Endodermal cell (in vitro differentiated cells): Measurements from ENCODE around the gene YJU2. TPM values are rescaled to one million over a fixed set of nuclear protein-coding genes. Genes with fewer than 3 reads are reported as not detected.

Experiments used
- DNase-seq: peaks from one replicate; pipeline ENCODE4 v3.0.0-alpha.2; 2017
- H3K27ac ChIP-seq: 2 replicates; pipeline ENCODE4 v1.5.1; 2013; ENCODE audit warnings: mild to moderate bottlenecking, low read depth, low read length, moderate library complexity
- H3K27me3 ChIP-seq: 2 replicates; pipeline ENCODE4 v1.6.1; 2013; ENCODE audit warnings: mild to moderate bottlenecking, low read length, moderate library complexity; ENCODE audit not compliant: insufficient read depth, control insufficient read depth, poor library complexity, severe bottlenecking
- H3K36me3 ChIP-seq: 2 replicates; pipeline ENCODE4 v1.7.0; 2013; ENCODE audit warnings: mild to moderate bottlenecking, low read length, moderate library complexity; ENCODE audit not compliant: control insufficient read depth, insufficient read depth
- H3K4me1 ChIP-seq: one replicate; pipeline ENCODE4 v1.7.0; 2013; ENCODE audit warnings: low read length; ENCODE audit not compliant: control insufficient read depth, insufficient read depth
- H3K4me3 ChIP-seq: 2 replicates; pipeline ENCODE4 v1.5.1; 2013; ENCODE audit warnings: mild to moderate bottlenecking, low read length, moderate library complexity
- H3K9ac ChIP-seq: 2 replicates; pipeline ENCODE4 v1.6.1; 2013; ENCODE audit warnings: mild to moderate bottlenecking, low read length, moderate library complexity; ENCODE audit not compliant: poor library complexity, severe bottlenecking; ENCODE audit errors: extremely low read depth
- H3K9me3 ChIP-seq: 2 replicates; pipeline ENCODE4 v1.6.1; 2013; ENCODE audit warnings: mild to moderate bottlenecking, low read length, moderate library complexity; ENCODE audit not compliant: control insufficient read depth
- H3K27ac Mint-ChIP-seq: 2 replicates; pipeline ENCODE4 v1.8.0; 2020; ENCODE audit warnings: mixed read lengths
- H3K27me3 Mint-ChIP-seq: 2 replicates; pipeline ENCODE4 v1.8.0; 2021; ENCODE audit warnings: mild to moderate bottlenecking, mixed read lengths; ENCODE audit not compliant: insufficient read depth
- H3K36me3 Mint-ChIP-seq: 2 replicates; pipeline ENCODE4 v1.8.0; 2020; ENCODE audit warnings: low read depth, mixed read lengths
- H3K4me1 Mint-ChIP-seq: 2 replicates; pipeline ENCODE4 v1.8.0; 2020; ENCODE audit warnings: mixed read lengths
- H3K4me3 Mint-ChIP-seq: 2 replicates; pipeline ENCODE4 v1.8.0; 2020; ENCODE audit warnings: mild to moderate bottlenecking, moderate library complexity, mixed read lengths
- H3K9me3 Mint-ChIP-seq: 2 replicates; pipeline ENCODE4 v1.8.0; 2020; ENCODE audit warnings: mild to moderate bottlenecking, mixed read lengths
- CTCF ChIP-seq: fragments of 200-600 bp; sonication (generic); conservative IDR thresholded peaks from 2 replicates; pipeline ENCODE4 v1.5.0; 2021; ENCODE audit warnings: antibody characterized with exemption, mild to moderate bottlenecking
- WGBS, 2 experiments: methylation state at CpG; one replicate each; pipeline versions ENCODE4 v1.1.5 to v1.1.7; 2013; ENCODE audit warnings: missing lambda C conversion rate in 2 of 2, mixed read lengths in 1 of 2; ENCODE audit not compliant: insufficient coverage in 1 of 2, insufficient read length in 1 of 2; 5-methylcytosine and 5-hydroxymethylcytosine counted together
- total RNA-seq, 2 donors: library from RNA; stranded (reverse); fragmentation: NEBNext Ultra II Directional in 1 of 2; extraction: Animal tissue kit (Norgen Biotek cat#: 25700) in 1 of 2; gene quantifications; 2 replicates in 1 of 2; 3 replicates in 1 of 2; pipeline ENCODE4 v1.2.1, GENCODE V29; 2021

YJU2 gene
- total RNA-seq, 2 donors from 2014 or later: 15.8 to 16.4 TPM

- H3K4me3 Mint-ChIP-seq: no peak overlapping the region
- DNase-seq: no peak
- Histone ChIP-seq H3K27me3 (no peaks in the 10 kb centered on the region), H3K36me3 (no peaks in the 10 kb centered on the region), H3K4me3 (no peak overlapping the region), H3K9ac (no peak overlapping the region), H3K27ac (no peak overlapping the region), H3K9me3 (no peaks in the 10 kb centered on the region), H3K4me1 (no peaks in the 10 kb centered on the region)
- H3K27ac Mint-ChIP-seq: no peak overlapping the region
- H3K27me3 Mint-ChIP-seq: peaks cover 2% of the 10 kb centered on the region
- 90 to 97% methylated on average over 7 of the region's 7 CpGs for WGBS, 2 experiments
- H3K4me1 Mint-ChIP-seq: no peaks in the 10 kb centered on the region
- TF ChIP-seq CTCF: no peak
- no peaks in the 10 kb centered on the region for H3K36me3 Mint-ChIP-seq
- peaks cover 3% of the 10 kb centered on the region for H3K9me3 Mint-ChIP-seq
These were observed 26.7 kb upstream of the YJU2 start for GRCh38 chr19:4220188-4220587.

GRCh38 chr19:4224470-4224869 lies 22.4 kb upstream of the YJU2 start:
- H3K9me3 ChIP-seq: no peaks in the 10 kb centered on the region
- H3K9me3 Mint-ChIP-seq: no peaks in the 10 kb centered on the region
- WGBS, 2 experiments: 80 to 85% methylated on average over 15 of the region's 15 CpGs
- H3K4me1 Mint-ChIP-seq: no peaks in the 10 kb centered on the region
- H3K4me1 ChIP-seq: no peaks in the 10 kb centered on the region
- peak overlapping the region; percentile 53 for H3K27ac ChIP-seq
- H3K27ac Mint-ChIP-seq: no peak overlapping the region
- no peaks in the 10 kb centered on the region for H3K36me3 ChIP-seq
- TF ChIP-seq CTCF: no peak
- no peak overlapping the region for H3K4me3 Mint-ChIP-seq
- peaks cover 2% of the 10 kb centered on the region for H3K27me3 Mint-ChIP-seq
- H3K36me3 Mint-ChIP-seq: no peaks in the 10 kb centered on the region
- H3K4me3 ChIP-seq: no peak overlapping the region
- H3K27me3 ChIP-seq: no peaks in the 10 kb centered on the region
- no peak for DNase-seq
- no peak overlapping the region for H3K9ac ChIP-seq

GRCh38 chr19:4225885-4226284 lies 21.0 kb upstream of the YJU2 start:
- no peak overlapping the region for H3K4me3 Mint-ChIP-seq
- no peaks in the 10 kb centered on the region for H3K9me3 Mint-ChIP-seq
- Histone ChIP-seq H3K9me3 (no peaks in the 10 kb centered on the region), H3K36me3 (no peaks in the 10 kb centered on the region), H3K9ac (no peak overlapping the region), H3K4me1 (no peaks in the 10 kb centered on the region), H3K27me3 (no peaks in the 10 kb centered on the region), H3K4me3 (no peak overlapping the region), H3K27ac (no peak overlapping the region)
- H3K27me3 Mint-ChIP-seq: peaks cover 2% of the 10 kb centered on the region
- H3K4me1 Mint-ChIP-seq: no peaks in the 10 kb centered on the region
- no peak overlapping the region for H3K27ac Mint-ChIP-seq
- DNase-seq: no peak
- H3K36me3 Mint-ChIP-seq: no peaks in the 10 kb centered on the region
- TF ChIP-seq CTCF: no peak
- 84 to 89% methylated on average over 7 to 8 of the region's 8 CpGs for WGBS, 2 experiments
